T-helper 2 cell treated with Interferon-gamma antibody and Interleukin-4, amounts not matched to agents 5 μg/mL and 100 μg/mL, for 36 hours (primary cell): ENCODE data around the gene CD1D.
"Not testable (repeated sequence)": the region's sequence is repeated elsewhere in the genome, so short reads cannot be mapped to it uniquely, and the experiment has no call there.

Experiments used
- DNase-seq: peaks from one replicate; pipeline ENCODE4 v3.0.0; 2021; ENCODE audit warnings: low spot score
- H3K27ac Mint-ChIP-seq: one replicate; pipeline ENCODE4 v1.8.0; 2021; ENCODE audit warnings: mild to moderate bottlenecking, mixed read lengths
- H3K27me3 Mint-ChIP-seq: one replicate; pipeline ENCODE4 v1.8.0; 2021; ENCODE audit warnings: low read depth, mixed read lengths
- H3K36me3 Mint-ChIP-seq: one replicate; pipeline ENCODE4 v1.8.0; 2021; ENCODE audit warnings: low read depth, mixed read lengths
- H3K4me1 Mint-ChIP-seq: one replicate; pipeline ENCODE4 v1.8.0; 2021; ENCODE audit warnings: low read depth, mixed read lengths
- H3K4me3 Mint-ChIP-seq: one replicate; pipeline ENCODE4 v1.8.0; 2022; ENCODE audit warnings: mild to moderate bottlenecking, moderate library complexity, mixed read lengths
- H3K9me3 Mint-ChIP-seq: one replicate; pipeline ENCODE4 v1.8.0; 2021; ENCODE audit warnings: mixed read lengths

CD1D gene

DNA sequence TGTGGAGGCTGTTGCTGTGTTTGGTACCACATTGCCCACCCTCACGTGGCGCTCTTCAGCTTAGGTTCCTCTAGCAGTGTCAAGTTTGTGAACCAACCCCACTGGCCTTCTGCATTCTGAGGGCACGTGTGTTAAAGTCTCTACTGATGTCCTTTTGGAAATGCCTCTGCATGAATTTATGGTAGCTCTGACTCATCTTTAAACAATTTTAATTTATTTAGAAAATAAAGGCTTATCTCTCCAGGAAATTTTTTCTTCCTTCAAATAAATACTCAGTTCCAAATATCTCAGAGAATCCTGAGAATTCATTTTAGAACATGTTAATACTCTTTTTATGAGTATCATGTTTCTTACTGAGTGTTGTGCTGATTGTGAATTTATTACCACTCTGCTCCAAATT lies 5.5 kb downstream of the CD1D start:
- Mint-ChIP-seq H3K4me1 (peaks cover 2% of the 10 kb centered on the region), H3K27ac (no peak overlapping the region), H3K9me3 (no peaks in the 10 kb centered on the region), H3K36me3 (no peaks in the 10 kb centered on the region), H3K4me3 (no peak overlapping the region), H3K27me3 (peaks cover 46% of the 10 kb centered on the region)
- no peak for DNase-seq

DNA sequence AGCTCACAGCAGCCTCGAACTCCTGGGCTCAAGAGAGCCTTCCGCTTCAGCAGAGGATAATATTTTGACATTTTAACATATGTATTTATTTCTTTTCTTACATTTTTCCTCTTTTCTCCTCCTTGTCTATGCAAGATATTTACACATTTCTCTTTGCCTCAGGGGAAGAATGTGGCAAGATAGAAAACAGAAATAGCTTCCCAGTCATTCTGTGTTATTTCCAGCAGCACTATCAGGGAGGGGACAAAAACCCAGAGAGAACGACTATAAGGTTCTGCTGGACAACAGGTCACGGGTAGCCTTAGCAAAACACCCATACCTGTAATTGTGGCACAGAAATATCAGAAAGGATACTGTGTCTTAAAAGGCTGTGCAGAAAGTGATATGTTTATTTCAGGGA lies 7.9 kb downstream of the CD1D start:
- no peaks in the 10 kb centered on the region for H3K4me1 Mint-ChIP-seq
- H3K27ac Mint-ChIP-seq = no peak overlapping the region

DNA sequence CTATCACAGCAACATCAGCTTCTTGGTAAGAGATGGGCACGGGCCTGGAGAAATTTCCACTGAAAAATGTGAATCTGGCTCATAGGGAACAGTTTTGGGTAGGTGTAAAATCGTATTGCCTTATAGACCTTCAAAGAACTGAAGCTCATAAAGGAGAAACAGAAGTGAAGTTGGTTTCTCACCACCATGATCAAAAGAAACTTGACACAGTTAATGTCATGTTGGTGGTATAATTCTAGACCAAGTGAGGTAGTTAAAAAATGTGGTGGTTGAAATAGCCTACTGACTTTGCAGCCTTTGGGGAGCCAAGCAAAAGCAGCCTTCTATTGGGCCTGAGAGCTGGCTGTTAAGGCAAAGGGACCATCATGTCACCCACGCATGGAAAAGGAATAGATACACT lies 8.9 kb downstream of the CD1D start:
- no peak for DNase-seq
- Mint-ChIP-seq H3K4me1 (no peaks in the 10 kb centered on the region), H3K4me3 (no peak overlapping the region)

More for the DNA sequence above, 7.9 kb downstream of the CD1D start:
- no peak overlapping the region for H3K4me3 Mint-ChIP-seq
- H3K36me3 Mint-ChIP-seq = no peaks in the 10 kb centered on the region
- no peak for DNase-seq
- H3K9me3 Mint-ChIP-seq = no peaks in the 10 kb centered on the region
- H3K27me3 Mint-ChIP-seq = peaks cover 22% of the 10 kb centered on the region

DNA sequence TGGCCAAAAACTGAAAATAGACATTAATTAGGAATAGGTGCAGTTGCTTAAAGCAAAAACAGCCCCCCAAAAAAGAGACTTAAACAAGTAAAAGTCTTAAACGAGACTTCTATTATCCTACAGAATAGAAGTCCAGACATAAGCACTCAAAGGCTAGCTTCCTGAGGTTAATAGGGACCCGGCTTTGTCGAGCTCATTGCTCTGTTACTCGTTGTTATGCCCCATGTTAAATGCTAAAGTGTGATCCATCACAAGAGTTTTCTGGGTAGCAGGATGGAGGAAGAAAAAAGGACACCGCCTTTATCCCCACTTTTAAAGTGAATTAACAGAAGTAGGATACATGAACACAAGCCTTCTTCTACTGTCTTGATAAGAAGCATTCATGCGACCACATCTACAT lies 10.6 kb downstream of the CD1D start:
- Mint-ChIP-seq H3K27ac (no peak overlapping the region), H3K9me3 (no peaks in the 10 kb centered on the region), H3K27me3 (peaks cover 20% of the 10 kb centered on the region), H3K4me1 (no peaks in the 10 kb centered on the region), H3K4me3 (no peak overlapping the region), H3K36me3 (no peaks in the 10 kb centered on the region)
- no peak for DNase-seq

More for the DNA sequence above, 8.9 kb downstream of the CD1D start:
- no peaks in the 10 kb centered on the region for H3K9me3 Mint-ChIP-seq
- peaks cover 17% of the 10 kb centered on the region for H3K27me3 Mint-ChIP-seq
- H3K36me3 Mint-ChIP-seq = no peaks in the 10 kb centered on the region
- H3K27ac Mint-ChIP-seq = no peak overlapping the region

DNA sequence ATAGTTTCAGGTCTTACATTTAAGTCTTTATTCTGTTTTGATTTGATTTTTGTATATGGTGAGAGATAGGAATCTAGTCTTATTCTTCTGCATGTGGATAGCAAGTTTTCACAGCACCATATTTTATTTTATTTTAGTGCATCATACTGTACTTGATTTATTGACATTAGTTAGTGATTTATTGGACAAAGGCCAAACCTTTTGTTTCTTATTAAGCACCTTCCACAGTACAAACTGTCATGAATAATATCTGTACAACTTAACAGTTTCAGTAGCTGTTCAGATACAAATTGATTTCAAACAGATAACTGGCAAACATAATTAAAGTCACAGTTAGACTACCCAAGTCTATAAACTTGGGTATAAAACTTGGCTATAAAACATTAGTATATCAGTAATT lies 15.8 kb downstream of the CD1D start:
- no peak for DNase-seq
- Mint-ChIP-seq H3K27me3 (peaks cover 12% of the 10 kb centered on the region), H3K27ac (no peak overlapping the region), H3K4me3 (no peak overlapping the region), H3K4me1 (peaks cover 4% of the 10 kb centered on the region), H3K9me3 (no peaks in the 10 kb centered on the region), H3K36me3 (no peaks in the 10 kb centered on the region)

DNA sequence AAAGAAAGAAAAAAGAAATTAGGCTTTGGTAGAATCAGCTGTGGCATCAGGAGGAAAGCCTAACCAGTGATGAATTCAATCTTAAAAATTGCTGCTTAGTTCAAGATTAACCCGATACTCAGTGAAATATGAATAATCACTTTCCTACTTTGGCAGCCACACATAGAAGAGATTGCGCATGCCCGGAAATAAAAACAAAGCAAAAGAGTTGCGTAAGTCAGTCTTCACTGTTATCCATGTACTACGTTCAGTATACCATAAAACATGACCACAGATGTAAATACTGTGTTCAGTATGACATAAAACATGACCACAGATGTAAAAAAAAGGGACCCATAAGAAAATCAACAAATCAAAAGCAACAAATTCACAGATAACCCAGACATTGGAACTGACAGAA lies 19.2 kb downstream of the CD1D start:
- Mint-ChIP-seq H3K4me1 (peaks cover 12% of the 10 kb centered on the region), H3K36me3 (no peaks in the 10 kb centered on the region), H3K27ac (no peak overlapping the region), H3K4me3 (peak overlapping the region; percentile 14), H3K9me3 (no peaks in the 10 kb centered on the region), H3K27me3 (peaks cover 27% of the 10 kb centered on the region)
- no peak for DNase-seq

DNA sequence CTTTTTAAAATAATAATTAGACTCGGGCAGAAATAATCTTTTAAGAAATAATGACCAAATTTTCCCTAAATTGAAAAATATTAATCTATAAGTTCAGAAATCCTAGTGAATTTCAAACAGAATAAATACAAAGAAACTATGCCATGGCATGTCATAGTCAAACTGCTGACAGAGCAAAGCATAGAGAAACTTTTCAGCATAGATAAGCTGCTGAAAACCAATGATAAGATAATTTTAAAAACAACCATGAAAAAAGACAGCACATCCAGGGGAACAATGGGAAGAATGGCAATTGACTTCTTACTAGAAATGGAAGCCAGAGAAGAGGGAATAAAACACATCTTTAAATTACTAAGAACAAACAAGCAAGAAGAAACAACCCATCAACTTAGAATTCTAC lies 19.8 kb downstream of the CD1D start:
- H3K4me3 Mint-ChIP-seq = no peak overlapping the region
- H3K4me1 Mint-ChIP-seq = peaks cover 12% of the 10 kb centered on the region
- no peaks in the 10 kb centered on the region for H3K9me3 Mint-ChIP-seq
- no peaks in the 10 kb centered on the region for H3K36me3 Mint-ChIP-seq
- H3K27ac Mint-ChIP-seq = no peak overlapping the region
- no peak for DNase-seq
- H3K27me3 Mint-ChIP-seq = peaks cover 32% of the 10 kb centered on the region

DNA sequence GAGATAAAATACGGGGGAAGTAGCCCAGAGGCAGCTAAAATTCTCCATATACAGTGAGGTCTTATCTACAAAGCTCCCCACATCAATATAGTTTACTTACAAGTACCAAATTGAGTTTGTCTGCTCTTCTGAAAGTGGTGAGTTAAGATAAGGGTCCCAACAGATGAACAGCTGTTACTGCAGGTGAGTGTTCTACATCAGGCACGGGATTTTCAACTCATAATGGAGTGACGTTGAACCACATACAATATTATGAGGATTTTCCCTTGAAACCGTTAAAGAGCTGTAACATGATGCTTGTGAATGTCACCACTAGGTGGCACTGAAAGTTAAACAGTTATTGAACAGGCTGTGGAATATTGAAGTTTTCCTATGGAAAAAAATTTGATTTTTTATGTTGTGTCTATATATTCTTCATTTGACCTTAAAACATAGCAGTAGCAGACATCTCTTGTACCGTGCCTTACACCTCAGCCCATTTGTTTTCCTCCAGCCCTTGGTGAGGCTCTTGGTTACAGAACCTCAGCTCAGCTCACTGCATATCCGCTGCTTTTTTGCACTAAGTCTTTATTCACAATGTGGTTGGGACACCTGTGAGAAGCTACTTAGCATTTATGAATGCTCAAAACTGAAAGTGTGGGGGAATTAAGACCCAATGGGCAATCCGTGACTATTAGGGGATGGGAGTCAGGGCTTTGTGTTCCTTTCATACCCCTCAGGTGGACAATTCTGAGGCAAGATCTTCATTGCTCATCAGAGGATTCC lies 23.2 kb downstream of the CD1D start:
- peaks cover 12% of the 10 kb centered on the region for H3K4me1 Mint-ChIP-seq
- no peaks in the 10 kb centered on the region for H3K9me3 Mint-ChIP-seq
- H3K4me3 Mint-ChIP-seq = no peak overlapping the region
- no peak overlapping the region for H3K27ac Mint-ChIP-seq
- H3K36me3 Mint-ChIP-seq = no peaks in the 10 kb centered on the region
- DNase-seq = peak; percentile 14
- H3K27me3 Mint-ChIP-seq = peaks cover 27% of the 10 kb centered on the region

DNA sequence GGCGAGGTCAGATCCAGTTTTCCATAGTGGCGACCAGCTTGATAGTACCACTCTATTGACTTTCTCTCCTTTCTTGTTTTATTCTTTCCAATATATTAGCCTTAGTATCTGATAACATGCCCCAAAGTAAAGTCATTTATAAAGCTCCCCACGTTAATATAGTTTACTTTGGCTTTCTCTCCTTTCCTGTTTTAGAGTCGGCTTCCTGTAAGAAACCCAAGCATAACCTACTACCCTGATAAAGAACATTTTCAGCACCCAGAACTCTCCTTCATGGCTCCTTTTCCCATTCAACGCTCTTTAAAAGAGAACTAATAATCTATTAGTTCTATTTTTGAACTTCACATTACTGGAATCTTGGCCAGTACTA lies 23.7 kb downstream of the CD1D start:
- Mint-ChIP-seq H3K9me3 (no peaks in the 10 kb centered on the region), H3K4me3 (no peak overlapping the region), H3K27me3 (peaks cover 29% of the 10 kb centered on the region), H3K4me1 (peaks cover 12% of the 10 kb centered on the region), H3K27ac (no peak overlapping the region), H3K36me3 (no peaks in the 10 kb centered on the region)
- DNase-seq = no peak

DNA sequence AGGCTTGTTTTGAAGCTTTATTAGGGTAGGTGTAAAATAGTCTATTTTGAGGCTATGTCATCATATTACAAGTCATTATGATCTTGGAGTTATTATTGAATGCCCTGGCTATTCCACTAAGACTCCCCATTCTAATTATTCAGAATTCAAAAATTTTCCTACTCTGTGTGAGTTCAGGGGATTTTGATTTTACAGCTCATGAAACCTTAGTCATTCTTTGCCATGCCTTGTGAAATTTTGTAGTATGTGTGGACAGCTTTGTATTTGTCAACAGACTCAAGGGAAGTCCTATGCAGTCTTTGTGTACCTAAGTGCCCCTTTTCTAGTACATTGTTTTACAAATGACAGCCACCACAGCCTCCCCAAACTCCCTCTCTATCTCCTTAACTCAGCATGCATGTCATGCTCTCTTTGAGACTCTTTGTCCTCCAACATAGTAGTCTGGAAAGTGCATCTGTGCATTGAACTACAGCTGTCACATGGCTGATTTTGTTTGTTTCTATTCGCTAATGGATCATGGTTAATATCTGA lies 28.0 kb downstream of the CD1D start:
- Mint-ChIP-seq H3K4me3 (no peak overlapping the region), H3K27me3 (peaks cover 30% of the 10 kb centered on the region), H3K36me3 (no peaks in the 10 kb centered on the region), H3K9me3 (no peaks in the 10 kb centered on the region), H3K27ac (no peak overlapping the region), H3K4me1 (peaks cover 7% of the 10 kb centered on the region)
- DNase-seq = no peak

DNA sequence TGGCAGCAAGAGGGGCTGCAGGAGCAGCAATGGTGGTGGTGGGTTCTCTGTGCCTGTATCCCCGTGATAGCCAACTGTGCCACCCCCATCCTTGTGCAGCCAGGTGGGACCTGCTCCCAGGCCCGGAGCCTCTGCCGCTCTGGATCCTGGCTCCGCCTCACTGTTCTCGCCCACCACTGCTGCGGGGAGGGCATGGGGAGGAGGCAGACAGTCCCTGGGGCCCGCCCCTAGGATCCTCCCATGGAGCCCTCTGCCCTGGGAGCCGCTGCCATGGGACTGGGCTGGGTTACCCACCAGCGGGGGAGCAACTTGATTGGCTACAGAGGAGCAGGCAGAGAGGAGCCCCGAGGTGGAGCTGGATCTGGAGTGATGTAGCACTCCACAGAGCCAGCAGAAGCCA lies 31.6 kb downstream of the CD1D start:
- no peak for DNase-seq
- peaks cover 13% of the 10 kb centered on the region for H3K27me3 Mint-ChIP-seq
- H3K9me3 Mint-ChIP-seq = no peaks in the 10 kb centered on the region
- no peak overlapping the region for H3K27ac Mint-ChIP-seq
- no peaks in the 10 kb centered on the region for H3K4me1 Mint-ChIP-seq
- no peak overlapping the region for H3K4me3 Mint-ChIP-seq
- H3K36me3 Mint-ChIP-seq = no peaks in the 10 kb centered on the region

DNA sequence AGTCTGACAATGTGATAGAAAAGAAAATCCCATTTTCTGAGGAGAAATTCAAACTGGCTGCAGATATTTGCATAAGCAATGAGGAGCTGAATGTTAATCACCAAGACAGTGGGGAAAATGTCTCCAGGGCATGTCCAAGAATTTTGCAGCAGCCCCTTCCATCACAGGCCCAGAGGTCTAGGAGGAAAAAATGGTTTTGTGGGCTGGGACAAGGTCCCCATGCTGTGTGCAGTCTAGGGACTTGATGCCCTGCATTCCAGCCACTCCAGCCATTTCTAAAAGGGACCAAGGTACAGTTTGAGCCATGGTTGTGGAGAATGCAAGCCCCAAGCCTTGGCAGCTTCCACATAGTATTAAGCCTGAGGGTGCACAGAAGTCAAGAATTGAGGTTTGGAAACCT lies 42.8 kb downstream of the CD1D start:
- not testable (repeated sequence) for H3K27me3 Mint-ChIP-seq, H3K4me1 Mint-ChIP-seq, H3K36me3 Mint-ChIP-seq, H3K4me3 Mint-ChIP-seq, DNase-seq, H3K27ac Mint-ChIP-seq
- peaks cover 29% of the 10 kb centered on the region for H3K9me3 Mint-ChIP-seq

DNA sequence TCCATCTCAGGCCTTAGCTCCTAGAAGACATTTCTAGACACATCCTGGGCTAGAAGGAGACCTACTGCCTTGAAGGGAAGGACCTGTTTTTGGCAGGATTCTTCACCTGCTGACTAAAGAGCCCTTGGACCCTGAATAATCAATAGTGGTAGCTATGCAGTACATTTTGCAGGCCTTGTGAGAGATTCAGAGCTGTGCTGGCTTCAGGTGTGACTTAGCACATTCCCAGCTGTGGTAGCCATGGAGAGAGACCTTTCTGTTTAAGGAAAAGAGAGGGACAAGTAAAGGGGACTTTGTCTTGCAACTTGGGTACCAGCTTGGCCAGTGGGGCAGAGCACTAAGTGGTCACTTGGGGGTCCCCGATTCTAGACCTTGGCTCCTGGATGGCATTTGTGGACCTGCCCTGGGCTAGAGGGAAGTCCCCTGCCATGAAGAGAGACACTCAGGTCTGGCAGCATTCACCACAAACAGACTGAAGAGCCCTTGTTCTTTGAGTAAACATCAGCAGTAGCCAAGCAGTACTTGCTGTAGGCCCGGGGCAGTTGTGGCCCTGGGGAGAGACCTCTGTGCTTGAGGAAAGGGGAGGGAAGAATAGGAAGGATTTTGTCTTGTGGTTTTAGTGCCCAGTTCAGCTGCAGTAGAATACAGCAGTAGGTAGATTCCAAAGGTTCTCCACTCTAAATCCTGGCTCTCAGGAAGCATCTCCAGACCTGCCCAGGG lies 47.4 kb downstream of the CD1D start:
- Mint-ChIP-seq H3K36me3 (peaks cover 2% of the 10 kb centered on the region), H3K4me3 (no peak overlapping the region), H3K9me3 (peaks cover 18% of the 10 kb centered on the region), H3K27ac (no peak overlapping the region), H3K27me3 (peaks cover 18% of the 10 kb centered on the region), H3K4me1 (no peaks in the 10 kb centered on the region)
- DNase-seq = no peak
